Esophagus muscularis mucosa (tissue), 4 donors: ENCODE results near the gene EML6. TPM values are rescaled to one million over a fixed set of nuclear protein-coding genes. Genes with fewer than 3 reads are reported as not detected.
A peak's percentile ranks its signal among the peaks of the same experiment; 100 is the strongest.

Source experiments
- DNase-seq: peaks from one replicate; pipeline ENCODE4 v3.0.0-alpha.2; 2017; ENCODE audit errors: extremely low spot score
- H3K27ac ChIP-seq, 4 donors: fragments of 200-600 bp; sonication (generic); replicated peaks in 1 of 4; 1 replicate in 3 of 4; 2 replicates in 1 of 4; pipeline ENCODE4 v1.5.1; 2016 to 2019; ENCODE audit warnings: mild to moderate bottlenecking in 1 of 4
- H3K27me3 ChIP-seq, 4 donors: fragments of 200-600 bp; sonication (generic); one replicate each; pipeline versions ENCODE4 v1.5.1 to v1.6.0; 2016 to 2019
- H3K36me3 ChIP-seq, 4 donors: fragments of 200-600 bp; sonication (generic); one replicate each; pipeline ENCODE4 v1.5.1; 2016 to 2019
- H3K4me1 ChIP-seq, 4 donors: fragments of 200-600 bp; sonication (generic); one replicate each; pipeline ENCODE4 v1.5.1; 2016 to 2019
- H3K4me3 ChIP-seq, 4 donors: fragments of 200-600 bp; sonication (generic); 1 replicate in 2 of 4; 2 replicates in 2 of 4; pipeline ENCODE4 v1.5.1; 2016 to 2019; ENCODE audit warnings: mild to moderate bottlenecking in 4 of 4, moderate library complexity in 1 of 4
- H3K9me3 ChIP-seq, 4 donors: fragments of 200-600 bp; sonication (generic); 1 replicate in 3 of 4; 2 replicates in 1 of 4; pipeline ENCODE4 v1.5.1; 2016 to 2019
- CTCF ChIP-seq, 3 experiments: fragments of 200-600 bp in 2 of 3; fragments of 450-650 bp in 1 of 3; sonication (generic) in 2 of 3; IDR thresholded peaks; one replicate each; pipeline ENCODE4 v1.5.1; 2017 to 2019; ENCODE audit warnings: antibody characterized with exemption in 3 of 3, mild to moderate bottlenecking in 2 of 3, moderate library complexity in 1 of 3
- EP300 ChIP-seq: sonication (generic); formaldehyde crosslinking; IDR thresholded peaks from one replicate; pipeline ENCODE4 v1.6.1; 2017; ENCODE audit warnings: antibody characterized with exemption
- POLR2A ChIP-seq: fragments of 450-650 bp; IDR thresholded peaks from one replicate; pipeline ENCODE4 v1.6.1; 2017; ENCODE audit warnings: antibody characterized with exemption, moderate library complexity, mild to moderate bottlenecking, low read depth
- POLR2AphosphoS5 ChIP-seq, 2 donors: sonication (generic); formaldehyde crosslinking; IDR thresholded peaks; one replicate each; pipeline ENCODE4 v1.6.1; 2017; ENCODE audit warnings: antibody characterized with exemption in 2 of 2
- WGBS: methylation state at CpG from one replicate; pipeline ENCODE4 v1.1.5; 2018; 5-methylcytosine and 5-hydroxymethylcytosine counted together
- intact Hi-C: fragments of 100-400 bp; cut with DNase I; formaldehyde crosslinking; loops from one replicate; pipeline ENCODE4 v1.15.1; 2023
- total RNA-seq, 4 donors: library from RNA; depleted of rRNA; stranded (reverse); fragments of >200 nt; gene quantifications; one replicate each; pipeline versions ENCODE4 v1.1.0 to v1.2.1, GENCODE V29; 2016

Gene EML6
- total RNA-seq, 4 donors from 2014 or later, result 0.75 to 4.6 (median 0.89) TPM

- no peaks in the 10 kb centered on the region for H3K27me3 ChIP-seq
- H3K36me3 ChIP-seq, result no peaks in the 10 kb centered on the region
- TF ChIP-seq CTCF (IDR thresholded peaks at IDR 0.05) (no peak), EP300 (no peak), POLR2AphosphoS5 (IDR thresholded peaks at IDR 0.05) (no peak), POLR2A (no peak)
- H3K9me3 ChIP-seq, result no peaks in the 10 kb centered on the region
- intact Hi-C loops, result loop anchor here (5.0 to 10.0 kb wide), 2 partner anchors 369 to 536 kb away; a partner anchor contains a TSS
- H3K27ac ChIP-seq, result no peak overlapping the region
- no peak overlapping the region for H3K4me3 ChIP-seq
- DNase-seq, result no peak
- H3K4me1 ChIP-seq, result peaks cover 0 to 6% (median 2%) of the 10 kb centered on the region in 4 donors
- WGBS, result 94% methylated on average over 2 of the region's 2 CpGs
These were observed 22.4 kb upstream of the EML6 start for GRCh38 chr2:54701029-54701428.

DNA sequence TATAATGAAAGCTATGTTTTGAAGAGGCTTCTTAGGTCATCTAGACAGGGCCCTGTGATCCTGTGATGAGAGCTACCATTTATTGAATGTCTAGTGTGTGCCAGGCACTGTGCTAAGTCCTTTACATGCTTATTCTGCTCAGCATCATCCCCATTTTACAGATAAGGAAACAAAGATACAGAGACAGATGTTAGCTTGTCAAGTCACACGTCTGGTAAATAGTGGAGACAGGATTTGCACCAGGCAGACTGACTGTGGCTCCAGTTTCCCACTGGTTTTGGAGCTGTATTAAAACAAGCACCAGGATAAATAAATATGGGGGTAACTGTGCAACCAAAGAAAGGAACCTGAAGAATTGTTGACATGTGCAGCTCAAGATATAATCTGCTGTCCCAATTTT lies 19.2 kb upstream of the EML6 start:
- Histone ChIP-seq H3K4me1 (peaks cover 0 to 17% (median 11%) of the 10 kb centered on the region in 4 donors), H3K9me3 (no peaks in the 10 kb centered on the region), H3K36me3 (no peaks in the 10 kb centered on the region), H3K4me3 (no peak overlapping the region), H3K27ac (no peak overlapping the region), H3K27me3 (peaks cover 0 to 9% (median 0%) of the 10 kb centered on the region in 4 donors)
- intact Hi-C loops, result loop anchor here (2.0 to 10.0 kb wide), 3 partner anchors 45 to 539 kb away; a partner anchor contains a TSS
- 100% methylated on average over 1 of the region's 1 CpG for WGBS
- TF ChIP-seq CTCF (IDR thresholded peaks at IDR 0.05) (no peak), POLR2AphosphoS5 (IDR thresholded peaks at IDR 0.05) (no peak), POLR2A (no peak), EP300 (no peak)
- DNase-seq, result no peak

DNA sequence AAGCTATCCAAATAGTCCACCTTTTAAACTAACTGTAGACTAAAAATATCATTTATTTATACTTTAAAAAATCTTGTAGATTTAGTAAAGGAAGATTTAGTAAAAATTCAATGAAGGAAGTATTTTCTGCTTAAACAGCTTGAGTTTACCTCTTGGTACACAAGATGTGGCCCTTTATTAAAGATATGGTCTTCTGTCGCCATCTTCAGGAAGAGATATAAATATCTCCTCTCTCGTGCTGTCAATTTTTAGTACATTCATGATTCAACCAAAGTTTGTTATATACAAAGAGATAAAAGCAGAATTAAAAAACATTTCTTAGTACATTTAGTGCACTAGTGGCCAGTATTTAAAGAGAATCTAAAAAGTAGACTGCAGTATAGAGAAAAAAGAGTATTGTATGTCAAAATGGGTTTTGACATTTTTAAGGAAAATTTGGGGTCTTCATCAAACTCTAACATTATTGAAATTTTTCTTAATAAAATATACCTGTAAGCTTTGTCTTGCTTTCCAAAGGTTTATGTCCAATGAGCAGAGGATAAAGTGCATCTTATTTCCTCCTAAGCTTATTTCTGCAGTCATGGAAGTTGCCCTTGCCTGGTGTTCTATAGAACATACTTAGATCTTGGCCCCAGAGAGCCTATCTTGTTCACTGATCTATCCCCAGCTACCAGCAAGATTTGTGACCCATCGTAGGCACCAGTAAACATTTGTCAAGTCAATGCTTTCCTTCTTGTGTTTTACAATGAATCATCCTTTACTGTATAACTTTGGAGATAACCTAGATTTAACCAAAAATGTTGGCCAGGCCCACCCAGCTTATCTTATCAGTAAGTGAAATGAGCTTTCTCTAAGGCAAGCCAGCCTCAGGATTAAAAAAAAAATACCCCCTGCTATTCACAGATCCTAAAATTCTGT lies 18.5 kb upstream of the EML6 start:
- H3K27ac ChIP-seq, result no peak overlapping the region
- H3K36me3 ChIP-seq, result no peaks in the 10 kb centered on the region
- H3K4me1 ChIP-seq, result peaks cover 0 to 20% (median 14%) of the 10 kb centered on the region in 4 donors
- no peak overlapping the region for H3K4me3 ChIP-seq
- DNase-seq, result no peak
- no peaks in the 10 kb centered on the region for H3K9me3 ChIP-seq
- peaks cover 0 to 13% (median 0%) of the 10 kb centered on the region in 4 donors for H3K27me3 ChIP-seq
- intact Hi-C loops, result loop anchor here (2.0 to 10.0 kb wide), 4 partner anchors 46 to 540 kb away; a partner anchor contains a TSS
- WGBS, result 4% methylated on average over 3 of the region's 3 CpGs
- TF ChIP-seq CTCF (IDR thresholded peaks at IDR 0.05) (peak; percentile 60 to 82 (median 71)), EP300 (no peak)

DNA sequence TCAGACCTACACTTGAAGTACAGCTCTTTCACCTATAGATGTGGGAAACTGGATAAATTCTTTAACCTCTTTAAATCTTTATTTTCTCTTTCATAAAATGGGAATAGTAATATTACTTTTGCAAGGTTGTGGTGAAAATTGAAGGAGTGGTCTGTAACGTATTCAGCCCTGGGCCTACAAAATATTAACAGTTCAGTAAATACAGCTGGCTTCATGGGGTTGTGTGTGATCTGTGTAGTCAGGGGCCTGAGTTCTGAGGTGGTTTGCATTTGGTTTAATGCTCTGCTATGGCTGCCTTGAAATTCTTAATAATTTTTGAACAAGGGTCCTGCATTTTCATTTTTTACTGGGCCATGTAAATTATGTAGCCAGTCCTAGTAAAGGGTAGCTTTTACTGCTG lies 16.8 kb upstream of the EML6 start:
- H3K9me3 ChIP-seq, result no peaks in the 10 kb centered on the region
- H3K4me1 ChIP-seq, result peaks cover 0 to 20% (median 14%) of the 10 kb centered on the region in 4 donors
- H3K27me3 ChIP-seq, result peaks cover 0 to 13% (median 0%) of the 10 kb centered on the region in 4 donors
- no peak overlapping the region for H3K27ac ChIP-seq
- intact Hi-C loops, result loop anchor here (5.0 to 10.0 kb wide), 2 partner anchors 184 to 542 kb away; no protein-coding TSS in a partner anchor
- no peak for DNase-seq
- no peaks in the 10 kb centered on the region for H3K36me3 ChIP-seq
- TF ChIP-seq POLR2A, result no peak
- TF ChIP-seq POLR2AphosphoS5 (IDR thresholded peaks at IDR 0.05), result no peak
- TF ChIP-seq CTCF (IDR thresholded peaks at IDR 0.05), result no peak
- no peak for TF ChIP-seq EP300
- 96% methylated on average over 1 of the region's 1 CpG for WGBS
- no peak overlapping the region for H3K4me3 ChIP-seq
